Measurements from ENCODE around the gene TRIM59.

TRIM59 gene

DNA sequence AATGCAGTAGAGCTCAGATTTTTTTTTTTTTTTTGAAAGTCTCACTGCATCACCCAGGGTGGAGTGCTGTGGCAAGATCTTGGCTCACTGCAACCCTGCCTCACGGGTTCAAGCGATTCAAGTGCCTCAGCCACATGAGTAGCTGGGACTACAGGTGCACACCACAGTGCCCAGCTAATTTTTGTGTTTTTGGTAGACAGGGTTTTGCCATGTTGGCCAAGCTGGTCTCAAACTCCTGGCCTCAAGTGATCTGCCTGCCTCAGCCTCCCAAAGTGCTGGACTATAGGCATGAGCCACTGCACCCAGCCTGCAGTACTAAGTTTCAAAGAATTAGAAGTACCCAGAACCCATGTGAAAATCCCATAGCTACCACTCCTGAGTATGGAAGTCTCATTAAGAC is 14.5 kb downstream of the TRIM59 start:
- TF ChIP-seq POLR2AphosphoS5 (IDR thresholded peaks at IDR 0.05; ENCODE audit: low read depth, low read length): no peak
- no peak for TF ChIP-seq FOXP2 (optimal IDR thresholded peaks at IDR 0.05; ENCODE audit: borderline replicate concordance, extremely low read depth, extremely low read length, insufficient read depth)

DNA sequence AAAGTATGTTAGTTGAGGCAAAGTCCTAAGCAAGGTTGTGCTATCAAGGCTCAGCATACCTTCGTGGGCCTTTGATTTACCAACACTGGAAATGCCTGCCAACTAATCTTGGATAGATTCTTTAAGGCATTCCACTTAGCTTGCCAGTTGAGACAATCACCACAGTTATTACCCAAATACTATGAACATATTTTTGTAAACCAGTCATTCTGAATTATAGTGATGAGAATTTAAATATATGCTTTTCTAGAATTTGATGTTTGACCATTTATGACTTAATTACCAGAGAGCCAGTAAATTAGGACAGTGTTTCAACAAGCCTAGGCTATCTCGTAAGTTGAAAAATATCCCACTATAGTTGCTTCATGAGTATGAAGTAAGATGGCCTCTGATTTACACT is 15.5 kb downstream of the TRIM59 start:
- TF ChIP-seq FOXP2 (optimal IDR thresholded peaks at IDR 0.05; ENCODE audit: borderline replicate concordance, extremely low read depth, extremely low read length, insufficient read depth) (no peak), SIN3A (IDR thresholded peaks at IDR 0.05; ENCODE audit: borderline replicate concordance, insufficient read depth, low read length) (no peak), TAF1 (IDR thresholded peaks at IDR 0.05; ENCODE audit: borderline replicate concordance, insufficient read depth, low read length) (no peak), POLR2AphosphoS5 (IDR thresholded peaks at IDR 0.05; ENCODE audit: low read depth, low read length) (no peak)
- TF ChIP-seq, protein P1, sequence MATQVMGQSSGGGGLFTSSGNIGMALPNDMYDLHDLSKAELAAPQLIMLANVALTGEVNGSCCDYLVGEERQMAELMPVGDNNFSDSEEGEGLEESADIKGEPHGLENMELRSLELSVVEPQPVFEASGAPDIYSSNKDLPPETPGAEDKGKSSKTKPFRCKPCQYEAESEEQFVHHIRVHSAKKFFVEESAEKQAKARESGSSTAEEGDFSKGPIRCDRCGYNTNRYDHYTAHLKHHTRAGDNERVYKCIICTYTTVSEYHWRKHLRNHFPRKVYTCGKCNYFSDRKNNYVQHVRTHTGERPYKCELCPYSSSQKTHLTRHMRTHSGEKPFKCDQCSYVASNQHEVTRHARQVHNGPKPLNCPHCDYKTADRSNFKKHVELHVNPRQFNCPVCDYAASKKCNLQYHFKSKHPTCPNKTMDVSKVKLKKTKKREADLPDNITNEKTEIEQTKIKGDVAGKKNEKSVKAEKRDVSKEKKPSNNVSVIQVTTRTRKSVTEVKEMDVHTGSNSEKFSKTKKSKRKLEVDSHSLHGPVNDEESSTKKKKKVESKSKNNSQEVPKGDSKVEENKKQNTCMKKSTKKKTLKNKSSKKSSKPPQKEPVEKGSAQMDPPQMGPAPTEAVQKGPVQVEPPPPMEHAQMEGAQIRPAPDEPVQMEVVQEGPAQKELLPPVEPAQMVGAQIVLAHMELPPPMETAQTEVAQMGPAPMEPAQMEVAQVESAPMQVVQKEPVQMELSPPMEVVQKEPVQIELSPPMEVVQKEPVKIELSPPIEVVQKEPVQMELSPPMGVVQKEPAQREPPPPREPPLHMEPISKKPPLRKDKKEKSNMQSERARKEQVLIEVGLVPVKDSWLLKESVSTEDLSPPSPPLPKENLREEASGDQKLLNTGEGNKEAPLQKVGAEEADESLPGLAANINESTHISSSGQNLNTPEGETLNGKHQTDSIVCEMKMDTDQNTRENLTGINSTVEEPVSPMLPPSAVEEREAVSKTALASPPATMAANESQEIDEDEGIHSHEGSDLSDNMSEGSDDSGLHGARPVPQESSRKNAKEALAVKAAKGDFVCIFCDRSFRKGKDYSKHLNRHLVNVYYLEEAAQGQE (IDR thresholded peaks at IDR 0.05; ENCODE audit: insufficient read depth in 1 of 2, low read depth in 2 of 2, low read length in 2 of 2): no peak

GRCh38 chr3:160427832-160428424 is 21.7 kb downstream of the TRIM59 start:
- TF ChIP-seq POLR2AphosphoS5 (IDR thresholded peaks at IDR 0.05; ENCODE audit: low read depth, low read length): no peak
- TF ChIP-seq SIN3A (IDR thresholded peaks at IDR 0.05; ENCODE audit: borderline replicate concordance, insufficient read depth, low read length): no peak
- TF ChIP-seq, protein P1 (IDR thresholded peaks at IDR 0.05; ENCODE audit: insufficient read depth in 1 of 2, low read depth in 2 of 2, low read length in 2 of 2): no peak
- no peak for TF ChIP-seq FOXP2 (optimal IDR thresholded peaks at IDR 0.05; ENCODE audit: borderline replicate concordance, extremely low read depth, extremely low read length, insufficient read depth)
- no peak for TF ChIP-seq TAF1 (IDR thresholded peaks at IDR 0.05; ENCODE audit: borderline replicate concordance, insufficient read depth, low read length)

DNA sequence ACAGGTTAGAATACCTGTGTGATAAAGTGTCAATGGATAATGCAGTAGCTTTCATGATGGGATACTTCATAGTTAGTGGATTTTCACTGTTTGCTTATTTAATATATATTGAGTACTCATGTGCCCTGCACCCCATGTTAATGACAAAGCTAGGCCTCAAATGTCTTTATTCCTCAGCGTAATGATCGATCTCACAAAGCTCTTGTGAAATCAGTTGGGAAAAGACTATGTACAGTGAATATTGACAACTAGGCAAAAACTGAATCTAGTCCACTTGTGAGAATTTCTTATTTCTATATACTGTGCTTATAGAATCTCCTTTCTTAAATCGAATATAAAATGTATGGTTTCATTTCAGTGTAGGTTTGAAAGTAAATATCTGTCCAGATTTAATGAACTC is 32.3 kb downstream of the TRIM59 start:
- TF ChIP-seq TAF1 (IDR thresholded peaks at IDR 0.05; ENCODE audit: borderline replicate concordance, insufficient read depth, low read length) (no peak), SIN3A (IDR thresholded peaks at IDR 0.05; ENCODE audit: borderline replicate concordance, insufficient read depth, low read length) (no peak), FOXP2 (optimal IDR thresholded peaks at IDR 0.05; ENCODE audit: borderline replicate concordance, extremely low read depth, extremely low read length, insufficient read depth) (no peak), POLR2AphosphoS5 (IDR thresholded peaks at IDR 0.05; ENCODE audit: low read depth, low read length) (no peak)
- TF ChIP-seq, protein P1 (IDR thresholded peaks at IDR 0.05; ENCODE audit: insufficient read depth in 1 of 2, low read depth in 2 of 2, low read length in 2 of 2): no peak

- TF ChIP-seq TAF1 (IDR thresholded peaks at IDR 0.05; ENCODE audit: borderline replicate concordance, insufficient read depth, low read length) (no peak), SIN3A (IDR thresholded peaks at IDR 0.05; ENCODE audit: borderline replicate concordance, insufficient read depth, low read length) (no peak), POLR2AphosphoS5 (IDR thresholded peaks at IDR 0.05; ENCODE audit: low read depth, low read length) (no peak), FOXP2 (optimal IDR thresholded peaks at IDR 0.05; ENCODE audit: borderline replicate concordance, extremely low read depth, extremely low read length, insufficient read depth) (no peak)
- TF ChIP-seq, protein P1 (IDR thresholded peaks at IDR 0.05; ENCODE audit: insufficient read depth in 1 of 2, low read depth in 2 of 2, low read length in 2 of 2): no peak
These were observed 35.9 kb downstream of the TRIM59 start for GRCh38 chr3:160413613-160414248.

Measured in PFSK-1 (cell line).